Neural progenitor cell (in vitro differentiated cells): Measurements from ENCODE around the gene RBM17.

ENCODE experiments used
- CTCF ChIP-seq: fragments of 200-600 bp; sonication (generic); IDR thresholded peaks from 2 replicates; pipeline ENCODE4 v1.5.1; 2017; ENCODE audit warnings: antibody characterized with exemption, mild to moderate bottlenecking
- EZH2 ChIP-seq: fragments of 200-600 bp; sonication (generic); IDR thresholded peaks from 2 replicates; pipeline ENCODE4 v1.6.1; 2017; ENCODE audit warnings: antibody characterized with exemption, mild to moderate bottlenecking, moderate library complexity
- EZH2phosphoT487 ChIP-seq: fragments of 200-600 bp; sonication (generic); IDR thresholded peaks from 2 replicates; pipeline ENCODE4 v1.6.1; 2017; ENCODE audit warnings: antibody characterized with exemption

DNA sequence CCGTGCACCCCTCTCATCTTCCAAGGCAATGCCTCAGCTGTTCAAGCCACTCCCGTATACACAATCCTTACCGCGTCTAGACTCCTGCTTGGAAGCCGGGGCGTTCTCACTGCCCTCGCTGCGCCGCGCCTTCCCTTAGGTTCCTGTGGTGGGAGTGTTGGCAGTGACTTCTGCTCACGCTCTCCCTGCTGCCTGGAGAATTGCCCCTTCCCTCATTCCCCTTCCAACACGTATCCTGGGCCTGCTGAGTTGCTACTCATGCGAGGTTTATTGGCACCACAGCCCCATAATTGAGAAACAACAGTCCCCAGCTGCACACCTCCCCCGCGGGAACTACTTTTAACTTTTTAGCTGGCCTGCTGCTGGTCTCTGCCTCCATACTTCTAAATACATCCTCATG is 31.9 kb downstream of the RBM17 start:
- TF ChIP-seq CTCF, result no peak
- no peak for TF ChIP-seq EZH2
- no peak for TF ChIP-seq EZH2phosphoT487
